ENCODE measurements around the gene CLEC11A. TPM values are rescaled to one million over a fixed set of nuclear protein-coding genes. Genes with fewer than 3 reads are reported as not detected.

CLEC11A gene
- polyA plus RNA-seq, 1 experiment = 136 TPM

DNA sequence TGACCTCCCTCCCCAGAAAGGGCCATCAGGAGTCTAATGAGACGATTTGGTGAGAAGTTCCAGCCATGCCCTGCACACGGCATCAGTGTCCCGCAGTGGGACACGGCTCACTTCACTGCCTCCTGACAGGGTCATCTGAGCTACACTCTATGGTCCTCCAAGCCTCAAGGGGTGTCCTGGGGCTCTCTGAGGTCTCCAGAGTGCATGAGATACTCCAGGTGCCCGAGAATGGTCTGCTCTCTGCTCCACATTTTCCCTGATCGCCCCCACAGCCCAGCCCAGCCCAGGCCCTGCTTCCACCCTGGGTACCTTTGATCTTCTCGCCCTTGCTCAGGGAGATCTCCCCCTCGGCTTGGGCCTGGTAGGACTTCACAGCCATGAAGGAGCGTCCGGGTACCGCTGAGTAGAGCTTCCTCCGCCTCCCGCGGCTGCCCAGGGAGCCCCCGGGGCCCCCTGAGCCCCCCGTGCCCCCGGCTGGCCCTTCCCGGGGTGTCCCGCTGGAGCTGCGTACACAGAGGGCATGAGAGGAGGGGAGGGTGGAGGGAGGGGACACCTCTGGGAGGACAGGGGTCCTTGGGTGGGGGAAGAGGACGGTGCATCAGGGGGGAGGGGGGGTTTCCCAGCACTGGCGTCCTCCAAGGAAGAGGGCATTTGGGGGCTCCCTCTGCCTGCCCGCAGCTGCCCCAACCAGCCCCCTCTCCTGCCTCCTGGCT lies 20.9 kb upstream of the CLEC11A start:
- DNase-seq (ENCODE audit: low read depth) = no peak
- TF ChIP-seq, protein P1, sequence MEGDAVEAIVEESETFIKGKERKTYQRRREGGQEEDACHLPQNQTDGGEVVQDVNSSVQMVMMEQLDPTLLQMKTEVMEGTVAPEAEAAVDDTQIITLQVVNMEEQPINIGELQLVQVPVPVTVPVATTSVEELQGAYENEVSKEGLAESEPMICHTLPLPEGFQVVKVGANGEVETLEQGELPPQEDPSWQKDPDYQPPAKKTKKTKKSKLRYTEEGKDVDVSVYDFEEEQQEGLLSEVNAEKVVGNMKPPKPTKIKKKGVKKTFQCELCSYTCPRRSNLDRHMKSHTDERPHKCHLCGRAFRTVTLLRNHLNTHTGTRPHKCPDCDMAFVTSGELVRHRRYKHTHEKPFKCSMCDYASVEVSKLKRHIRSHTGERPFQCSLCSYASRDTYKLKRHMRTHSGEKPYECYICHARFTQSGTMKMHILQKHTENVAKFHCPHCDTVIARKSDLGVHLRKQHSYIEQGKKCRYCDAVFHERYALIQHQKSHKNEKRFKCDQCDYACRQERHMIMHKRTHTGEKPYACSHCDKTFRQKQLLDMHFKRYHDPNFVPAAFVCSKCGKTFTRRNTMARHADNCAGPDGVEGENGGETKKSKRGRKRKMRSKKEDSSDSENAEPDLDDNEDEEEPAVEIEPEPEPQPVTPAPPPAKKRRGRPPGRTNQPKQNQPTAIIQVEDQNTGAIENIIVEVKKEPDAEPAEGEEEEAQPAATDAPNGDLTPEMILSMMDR (IDR thresholded peaks at IDR 0.05; ENCODE audit: insufficient read depth, low read depth, low read length) = no peak
- Histone ChIP-seq H3K36me3 (ENCODE audit: control insufficient read depth, insufficient read depth, low read length) (no peaks in the 10 kb centered on the region), H3K27me3 (ENCODE audit: control insufficient read depth, insufficient read depth, low read length) (peaks cover 3% of the 10 kb centered on the region), H3K4me3 (ENCODE audit: low read depth, low read length) (no peak overlapping the region)
- ChIA-PET POLR2A (no interaction called here), CTCF (interaction anchor here (1.1 to 2.8 kb wide), 6 partner anchors 14 to 81 kb away, joined by 3 to 17 read pairs (median 6); no protein-coding TSS in a partner anchor)

DNA sequence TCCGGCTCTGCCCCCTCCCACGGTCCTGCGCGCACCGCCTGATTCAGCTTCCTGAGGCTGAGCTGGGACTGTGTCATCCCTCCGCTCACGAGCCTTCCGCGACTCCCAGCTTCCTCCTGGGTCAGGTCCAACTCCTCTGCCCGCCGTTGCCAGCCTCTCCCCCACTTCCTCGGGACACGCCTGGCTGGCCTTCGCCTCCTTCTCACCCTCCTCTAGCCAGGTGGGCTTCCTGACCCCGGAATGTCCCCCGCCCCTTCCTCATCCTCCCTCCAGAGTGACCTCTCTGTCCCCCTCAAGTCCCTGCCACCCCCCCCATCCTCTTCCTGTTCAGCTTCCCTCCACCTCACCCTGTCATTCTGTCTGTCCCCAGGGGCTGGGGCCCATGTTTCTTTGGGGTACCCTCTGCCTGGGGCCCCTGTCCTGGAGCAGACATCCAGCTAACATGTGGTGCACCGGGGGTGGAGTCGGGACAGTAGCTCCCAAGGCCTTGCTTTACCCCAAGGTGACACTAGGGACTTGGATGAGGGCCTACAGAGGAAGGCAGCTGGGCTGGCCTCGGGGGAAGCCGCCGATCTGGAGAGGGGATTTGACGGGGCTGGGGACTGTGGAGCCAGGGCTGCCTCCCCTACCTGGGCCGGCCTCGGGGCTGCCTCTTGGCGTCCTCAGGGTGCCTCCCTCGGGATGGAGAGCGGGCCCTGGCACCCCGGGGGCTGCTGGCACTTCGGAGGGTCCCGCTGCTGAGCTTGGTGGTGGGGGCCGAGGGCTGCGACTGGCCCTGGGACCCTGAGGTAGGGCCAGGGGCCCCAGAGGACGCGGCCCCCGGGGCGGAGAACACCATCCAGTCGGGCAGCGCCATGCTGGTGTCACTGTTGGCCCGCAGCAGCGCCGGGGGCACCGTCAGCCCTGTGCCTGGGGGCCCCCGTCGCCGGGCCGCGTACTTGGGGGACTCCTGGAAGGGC lies 20.0 kb upstream of the CLEC11A start:
- ChIA-PET POLR2A (no interaction called here), CTCF (interaction anchor here (1.1 to 2.8 kb wide), 7 partner anchors 15 to 165 kb away, joined by 3 to 17 read pairs (median 6); no protein-coding TSS in a partner anchor)
- TF ChIP-seq, protein P1 (IDR thresholded peaks at IDR 0.05; ENCODE audit: insufficient read depth, low read depth, low read length) = no peak
- H3K27me3 ChIP-seq (ENCODE audit: control insufficient read depth, insufficient read depth, low read length) = peaks cover under 1% of the 10 kb centered on the region; the same call in 1 of the 2 replicates
- no peak for DNase-seq (ENCODE audit: low read depth)
- no peaks in the 10 kb centered on the region for H3K36me3 ChIP-seq (ENCODE audit: control insufficient read depth, insufficient read depth, low read length)
- H3K4me3 ChIP-seq (ENCODE audit: low read depth, low read length) = no peak overlapping the region

DNA sequence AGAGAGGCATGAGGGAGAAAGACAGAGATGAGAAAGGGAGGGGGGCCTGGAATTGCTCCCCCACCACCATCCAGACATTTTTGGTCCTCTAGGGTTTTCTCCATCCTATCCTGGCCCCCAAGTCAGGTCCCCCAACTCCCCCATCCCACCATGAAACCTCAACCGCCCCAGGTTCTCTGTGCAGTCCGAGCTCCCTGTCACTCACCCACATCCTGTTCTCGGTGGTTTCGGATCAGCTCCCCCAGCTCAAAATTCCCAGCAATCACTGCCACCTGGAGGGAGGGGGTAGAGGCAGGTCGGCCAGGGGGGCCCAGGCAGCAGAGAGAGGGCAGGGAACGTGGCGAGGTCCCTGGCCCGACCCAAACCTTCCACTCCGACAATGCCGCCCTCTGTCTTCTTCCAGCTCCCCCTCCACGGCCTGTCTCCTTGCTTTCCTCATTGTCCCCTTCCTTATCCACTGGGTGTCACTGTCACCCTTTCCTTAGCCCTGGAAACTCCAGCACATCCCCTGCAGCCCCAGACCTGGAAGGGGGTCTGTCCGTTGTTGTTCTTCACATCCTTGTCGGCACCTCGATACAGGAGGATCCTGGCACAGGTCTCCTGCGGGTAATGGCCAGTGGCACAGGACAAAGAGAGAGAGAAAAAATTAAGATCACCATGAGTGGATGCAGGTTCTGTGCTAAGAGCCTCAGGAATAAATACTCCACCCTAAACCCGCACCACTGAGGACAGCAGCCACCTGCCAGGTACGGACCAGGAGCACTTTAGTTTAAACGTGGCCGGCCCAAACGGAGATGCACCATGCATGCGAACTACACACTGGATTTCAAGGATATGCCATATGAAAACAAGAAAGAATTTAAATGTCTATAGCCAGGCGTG lies 19.0 kb upstream of the CLEC11A start:
- DNase-seq (ENCODE audit: low read depth) = no peak
- no peaks in the 10 kb centered on the region for H3K36me3 ChIP-seq (ENCODE audit: control insufficient read depth, insufficient read depth, low read length)
- POLR2A ChIA-PET = no interaction called here
- no peaks in the 10 kb centered on the region; the same call in 1 of the 2 replicates for H3K27me3 ChIP-seq (ENCODE audit: control insufficient read depth, insufficient read depth, low read length)
- no peak overlapping the region for H3K4me3 ChIP-seq (ENCODE audit: low read depth, low read length)
- CTCF ChIA-PET = interaction anchor here (1.5 to 2.8 kb wide), 5 partner anchors 20 to 166 kb away, joined by 4 to 17 read pairs (median 6); no protein-coding TSS in a partner anchor
- TF ChIP-seq, protein P1 (IDR thresholded peaks at IDR 0.05; ENCODE audit: insufficient read depth, low read depth, low read length) = no peak

DNA sequence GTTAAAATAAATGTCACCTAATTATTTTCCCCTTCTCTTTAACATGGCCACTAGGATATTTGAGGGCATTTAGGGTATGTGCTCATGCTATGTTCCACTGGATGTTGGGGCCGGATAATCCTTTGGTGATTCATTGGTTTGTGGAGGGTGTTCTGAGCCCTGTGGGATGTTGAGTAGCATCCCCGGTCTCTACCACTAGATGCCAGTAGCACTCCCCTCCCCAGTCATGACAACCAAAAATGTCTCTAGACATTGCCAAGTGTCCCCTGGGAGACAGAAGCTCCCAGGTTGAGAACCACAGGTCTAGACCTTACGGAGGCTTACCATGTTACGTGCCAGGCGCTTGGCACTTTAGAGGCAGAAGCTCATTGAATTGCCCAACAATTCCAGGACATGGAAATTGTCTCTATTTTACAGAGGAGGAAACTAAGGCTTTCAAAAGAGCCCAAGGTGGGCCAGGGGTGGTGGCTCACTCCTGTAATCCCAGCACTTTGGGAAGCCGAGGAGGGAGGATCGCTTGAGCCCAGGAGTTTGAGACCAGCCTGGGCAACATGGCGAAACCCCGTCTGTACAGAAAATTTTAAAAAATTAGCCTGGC lies 17.6 kb upstream of the CLEC11A start:
- ChIA-PET CTCF (interaction anchor here (0.6 to 2.2 kb wide), 14 partner anchors 9 to 337 kb away, joined by 3 to 15 read pairs (median 4); partner anchors contain the start of gene CLEC11A), POLR2A (no interaction called here)
- Histone ChIP-seq H3K27me3 (ENCODE audit: control insufficient read depth, insufficient read depth, low read length) (no peaks in the 10 kb centered on the region), H3K4me3 (ENCODE audit: low read depth, low read length) (no peak overlapping the region), H3K36me3 (ENCODE audit: control insufficient read depth, insufficient read depth, low read length) (no peaks in the 10 kb centered on the region)
- no peak for DNase-seq (ENCODE audit: low read depth)
- TF ChIP-seq, protein P1 (IDR thresholded peaks at IDR 0.05; ENCODE audit: insufficient read depth, low read depth, low read length) = peak; percentile 90
